Left ventricle myocardium inferior (tissue), 1 donor: ENCODE measurements around the gene HJURP. TPM values are rescaled to one million over a fixed set of nuclear protein-coding genes. Genes with fewer than 3 reads are reported as not detected.

Experiments
- DNase-seq: peaks from one replicate; pipeline ENCODE4 v3.0.0-alpha.2; 2020
- H3K27ac ChIP-seq: fragments of 200-600 bp; replicated peaks from 2 replicates; pipeline ENCODE4 v1.8.0; 2021
- H3K27me3 ChIP-seq: fragments of 200-600 bp; 2 replicates; pipeline ENCODE4 v1.8.0; 2021; ENCODE audit warnings: low read depth
- H3K36me3 ChIP-seq: fragments of 200-600 bp; 2 replicates; pipeline ENCODE4 v1.8.0; 2021
- H3K4me1 ChIP-seq: fragments of 200-600 bp; 2 replicates; pipeline ENCODE4 v1.8.0; 2021
- H3K4me3 ChIP-seq: fragments of 200-600 bp; 2 replicates; pipeline ENCODE4 v1.8.0; 2021; ENCODE audit warnings: mild to moderate bottlenecking, moderate library complexity
- H3K9me3 ChIP-seq: fragments of 200-600 bp; replicated peaks from 2 replicates; pipeline ENCODE4 v1.8.0; 2021
- CTCF ChIP-seq: fragments of 200-600 bp; IDR thresholded peaks from 2 replicates; pipeline ENCODE4 v1.8.0; 2021; ENCODE audit warnings: antibody characterized with exemption, mild to moderate bottlenecking, borderline replicate concordance
- intact Hi-C: fragments of 100-400 bp; cut with micrococcal nuclease; formaldehyde crosslinking; loops from one replicate; pipeline ENCODE4 v1.11.0; 2022
- total RNA-seq: library from RNA; stranded (reverse); fragmentation: NEBNext Ultra II Directional; extraction: Animal tissue kit (Norgen Biotek cat#: 25700); gene quantifications from one replicate; pipeline ENCODE4 v1.2.1, GENCODE V29; 2021
- donor health status: DM: no; HTN: yes; CAD: no; lungs with severe emphysema.

Gene HJURP
- total RNA-seq, 1 donor from 2014 or later: 0.36 TPM

GRCh38 chr2:233803292-233803911 lies 50.9 kb downstream of the HJURP start:
- intact Hi-C loops: no loop called here
- H3K27ac ChIP-seq: no peak overlapping the region
- no peak overlapping the region for H3K4me3 ChIP-seq
- H3K9me3 ChIP-seq: no peaks in the 10 kb centered on the region
- no peak for DNase-seq
- H3K36me3 ChIP-seq: no peaks in the 10 kb centered on the region
- no peak for TF ChIP-seq CTCF
- H3K27me3 ChIP-seq: peaks cover 54% of the 10 kb centered on the region
- H3K4me1 ChIP-seq: no peaks in the 10 kb centered on the region

- intact Hi-C loops: no loop called here
- no peak for DNase-seq
- no peaks in the 10 kb centered on the region for H3K9me3 ChIP-seq
- H3K27ac ChIP-seq: no peak overlapping the region
- no peak for TF ChIP-seq CTCF
- peaks cover 43% of the 10 kb centered on the region for H3K27me3 ChIP-seq
- no peaks in the 10 kb centered on the region for H3K36me3 ChIP-seq
- no peaks in the 10 kb centered on the region for H3K4me1 ChIP-seq
- H3K4me3 ChIP-seq: no peak overlapping the region
Observed at GRCh38 chr2:233802132-233802815, 52.1 kb downstream of the HJURP start.

- H3K4me1 ChIP-seq: no peaks in the 10 kb centered on the region
- H3K27me3 ChIP-seq: peaks cover 38% of the 10 kb centered on the region
- DNase-seq: no peak
- no peak overlapping the region for H3K4me3 ChIP-seq
- no peak for TF ChIP-seq CTCF
- intact Hi-C loops: no loop called here
- H3K36me3 ChIP-seq: no peaks in the 10 kb centered on the region
- no peak overlapping the region for H3K27ac ChIP-seq
- no peaks in the 10 kb centered on the region for H3K9me3 ChIP-seq
Observed at GRCh38 chr2:233801357-233802131, 52.8 kb downstream of the HJURP start.

GRCh38 chr2:233800208-233800607 lies 54.1 kb downstream of the HJURP start:
- no peaks in the 10 kb centered on the region for H3K9me3 ChIP-seq
- H3K4me3 ChIP-seq: no peak overlapping the region
- intact Hi-C loops: no loop called here
- no peaks in the 10 kb centered on the region for H3K4me1 ChIP-seq
- no peak for TF ChIP-seq CTCF
- H3K36me3 ChIP-seq: no peaks in the 10 kb centered on the region
- H3K27me3 ChIP-seq: peaks cover 38% of the 10 kb centered on the region
- no peak for DNase-seq
- no peak overlapping the region for H3K27ac ChIP-seq

- H3K9me3 ChIP-seq: no peaks in the 10 kb centered on the region
- peaks cover 35% of the 10 kb centered on the region for H3K27me3 ChIP-seq
- H3K4me1 ChIP-seq: no peaks in the 10 kb centered on the region
- DNase-seq: no peak
- no peak overlapping the region for H3K27ac ChIP-seq
- H3K36me3 ChIP-seq: no peaks in the 10 kb centered on the region
- intact Hi-C loops: no loop called here
- no peak for TF ChIP-seq CTCF
- no peak overlapping the region for H3K4me3 ChIP-seq
Observed at GRCh38 chr2:233799716-233800115, 54.6 kb downstream of the HJURP start.
